DND-41 (cell line): ENCODE measurements around the gene TNPO3.

ENCODE experiments used
- ATAC-seq: fragments of 200-7000 bp; cut with Tn5 transposase; 3 replicates; pipeline ENCODE4 v1.9.1; 2021; ENCODE audit warnings: low read depth; ENCODE audit not compliant: insufficient read depth
- DNase-seq: peaks from one replicate; pipeline ENCODE4 v3.0.0-alpha.2; 2020
- H2AFZ ChIP-seq: 2 replicates; pipeline ENCODE4 v1.6.0; 2012; ENCODE audit warnings: low read depth, low read length
- H3K27ac ChIP-seq: 2 replicates; pipeline ENCODE4 v1.5.1; 2012; ENCODE audit warnings: low read length, inconsistent platforms
- H3K27me3 ChIP-seq: fragments of 200-600 bp; sonication (generic); 2 replicates; pipeline ENCODE4 v1.6.0; 2012; ENCODE audit warnings: low read length, mild to moderate bottlenecking, inconsistent platforms; ENCODE audit not compliant: insufficient read depth, poor library complexity
- H3K36me3 ChIP-seq: 2 replicates; pipeline ENCODE4 v1.5.1; 2012; ENCODE audit warnings: low read length, inconsistent platforms; ENCODE audit not compliant: insufficient read depth
- H3K4me1 ChIP-seq: 2 replicates; pipeline ENCODE4 v1.5.1; 2012; ENCODE audit warnings: mild to moderate bottlenecking, low read length; ENCODE audit not compliant: insufficient read depth
- H3K4me2 ChIP-seq: 2 replicates; pipeline ENCODE4 v1.6.0; 2012; ENCODE audit warnings: mild to moderate bottlenecking, moderate library complexity, low read length, inconsistent platforms; ENCODE audit not compliant: insufficient read depth
- H3K4me3 ChIP-seq, 2 experiments: fragments of 200-600 bp in 1 of 2; shearing (Covaris generic) in 1 of 2; 2 replicates each; pipeline ENCODE4 v1.5.1; 2012 to 2016; ENCODE audit warnings: inconsistent platforms in 2 of 2, low read length in 2 of 2, mild to moderate bottlenecking in 2 of 2, low read depth in 1 of 2, moderate library complexity in 1 of 2
- H3K79me2 ChIP-seq: 2 replicates; pipeline ENCODE4 v1.6.0; 2012; ENCODE audit warnings: low read length, inconsistent platforms; ENCODE audit not compliant: insufficient read depth
- H3K9ac ChIP-seq: 2 replicates; pipeline ENCODE4 v1.6.0; 2012; ENCODE audit warnings: low read depth, mild to moderate bottlenecking, inconsistent platforms, low read length, moderate library complexity
- H3K9me3 ChIP-seq: 2 replicates; pipeline ENCODE4 v1.5.1; 2012; ENCODE audit warnings: low read length, moderate library complexity, mild to moderate bottlenecking, inconsistent platforms; ENCODE audit not compliant: insufficient read depth, severe bottlenecking
- H4K20me1 ChIP-seq: 2 replicates; pipeline ENCODE4 v1.6.0; 2012; ENCODE audit warnings: low read length; ENCODE audit not compliant: insufficient read depth
- EZH2 ChIP-seq: IDR thresholded peaks from 3 replicates; pipeline ENCODE4 v1.6.1; 2012; ENCODE audit warnings: borderline replicate concordance, low read depth, mild to moderate bottlenecking, moderate library complexity, low read length, inconsistent platforms; ENCODE audit not compliant: severe bottlenecking
- TF ChIP-seq, protein P1 (sequence below): IDR thresholded peaks from 2 replicates; pipeline ENCODE4 v1.5.1; 2012; ENCODE audit warnings: borderline replicate concordance, low read length, moderate library complexity, mild to moderate bottlenecking; ENCODE audit not compliant: poor library complexity, severe bottlenecking; ENCODE audit errors: extremely low read depth

TNPO3 gene

DNA sequence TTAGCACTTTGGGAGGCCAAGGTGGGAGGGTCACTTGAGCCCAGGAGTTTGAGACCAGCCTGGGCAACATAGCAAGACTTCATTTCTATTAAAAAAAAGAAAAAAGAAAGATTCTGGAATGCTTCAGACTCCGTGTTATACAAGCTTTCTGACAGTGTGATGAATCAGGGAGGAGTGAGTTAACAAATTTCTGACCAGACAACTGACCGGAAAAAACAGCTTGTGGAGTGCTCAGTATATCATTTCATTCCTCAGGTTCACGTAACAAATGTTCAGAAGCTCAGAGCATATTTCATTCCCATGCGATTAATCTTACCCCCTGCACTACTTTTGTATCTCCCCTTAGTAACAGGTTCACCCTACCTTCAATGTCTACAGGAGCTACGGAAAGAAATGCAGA is 28.6 kb upstream of the TNPO3 start:
- Histone ChIP-seq H3K4me2 (no peak overlapping the region), H3K9ac (no peak overlapping the region), H3K9me3 (no peaks in the 10 kb centered on the region), H4K20me1 (no peaks in the 10 kb centered on the region), H3K4me3 (no peak overlapping the region), H3K79me2 (no peaks in the 10 kb centered on the region), H3K36me3 (no peaks in the 10 kb centered on the region), H3K27me3 (no peaks in the 10 kb centered on the region), H3K4me1 (no peaks in the 10 kb centered on the region), H3K27ac (no peak overlapping the region), H2AFZ (no peak overlapping the region)
- DNase-seq (no peak), ATAC-seq (no peak)
- no peak for TF ChIP-seq EZH2
- TF ChIP-seq, protein P1, sequence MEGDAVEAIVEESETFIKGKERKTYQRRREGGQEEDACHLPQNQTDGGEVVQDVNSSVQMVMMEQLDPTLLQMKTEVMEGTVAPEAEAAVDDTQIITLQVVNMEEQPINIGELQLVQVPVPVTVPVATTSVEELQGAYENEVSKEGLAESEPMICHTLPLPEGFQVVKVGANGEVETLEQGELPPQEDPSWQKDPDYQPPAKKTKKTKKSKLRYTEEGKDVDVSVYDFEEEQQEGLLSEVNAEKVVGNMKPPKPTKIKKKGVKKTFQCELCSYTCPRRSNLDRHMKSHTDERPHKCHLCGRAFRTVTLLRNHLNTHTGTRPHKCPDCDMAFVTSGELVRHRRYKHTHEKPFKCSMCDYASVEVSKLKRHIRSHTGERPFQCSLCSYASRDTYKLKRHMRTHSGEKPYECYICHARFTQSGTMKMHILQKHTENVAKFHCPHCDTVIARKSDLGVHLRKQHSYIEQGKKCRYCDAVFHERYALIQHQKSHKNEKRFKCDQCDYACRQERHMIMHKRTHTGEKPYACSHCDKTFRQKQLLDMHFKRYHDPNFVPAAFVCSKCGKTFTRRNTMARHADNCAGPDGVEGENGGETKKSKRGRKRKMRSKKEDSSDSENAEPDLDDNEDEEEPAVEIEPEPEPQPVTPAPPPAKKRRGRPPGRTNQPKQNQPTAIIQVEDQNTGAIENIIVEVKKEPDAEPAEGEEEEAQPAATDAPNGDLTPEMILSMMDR = no peak

DNA sequence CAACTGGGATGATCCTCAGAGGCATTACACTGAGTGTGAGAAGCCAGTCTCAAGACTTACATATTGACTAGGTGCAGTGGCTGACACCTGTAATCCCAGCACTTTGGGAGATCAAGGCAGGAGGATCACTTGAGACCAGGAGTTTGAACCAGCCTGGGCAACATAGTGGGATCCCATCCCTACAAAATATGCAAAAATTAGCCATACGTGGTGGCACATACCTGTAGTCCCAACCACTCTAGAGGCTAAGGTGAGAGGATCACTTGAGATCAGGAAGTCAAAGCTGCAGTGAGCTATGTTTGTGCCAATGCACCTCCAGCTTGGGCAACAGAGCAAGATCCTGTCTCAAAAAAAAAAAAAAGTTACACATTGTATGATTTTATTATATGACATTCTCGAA is 23.5 kb upstream of the TNPO3 start:
- ATAC-seq (no peak), DNase-seq (no peak)
- Histone ChIP-seq H3K9ac (no peak overlapping the region), H4K20me1 (no peaks in the 10 kb centered on the region), H3K27me3 (no peaks in the 10 kb centered on the region), H3K79me2 (no peaks in the 10 kb centered on the region), H3K27ac (no peak overlapping the region), H3K36me3 (no peaks in the 10 kb centered on the region), H2AFZ (no peak overlapping the region), H3K4me3 (no peak overlapping the region), H3K9me3 (no peaks in the 10 kb centered on the region), H3K4me1 (no peaks in the 10 kb centered on the region), H3K4me2 (no peak overlapping the region)
- TF ChIP-seq, protein P1 = no peak
- TF ChIP-seq EZH2 = no peak

DNA sequence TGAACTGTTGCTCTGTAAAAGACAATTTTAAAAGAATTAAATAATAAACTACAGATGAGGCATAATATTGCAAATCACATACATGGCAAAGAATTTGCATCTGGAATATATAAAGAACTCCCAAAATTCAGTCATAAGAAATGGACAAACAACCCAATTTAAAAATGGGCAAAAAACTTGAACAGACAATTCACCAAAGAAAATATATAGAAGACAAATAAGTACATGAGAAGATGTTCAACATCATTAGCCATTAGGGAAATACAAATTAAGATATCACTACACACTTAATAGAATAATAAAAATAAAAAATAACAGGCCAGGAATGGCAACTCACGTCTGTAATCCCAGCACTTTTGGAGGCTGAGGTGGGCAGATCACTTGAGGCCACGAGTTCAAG is 22.0 kb upstream of the TNPO3 start:
- ATAC-seq (no peak), DNase-seq (no peak)
- Histone ChIP-seq H3K27ac (no peak overlapping the region), H3K4me3 (no peak overlapping the region), H3K36me3 (no peaks in the 10 kb centered on the region), H3K4me2 (no peak overlapping the region), H3K9me3 (no peaks in the 10 kb centered on the region), H4K20me1 (no peaks in the 10 kb centered on the region), H3K79me2 (no peaks in the 10 kb centered on the region), H3K27me3 (no peaks in the 10 kb centered on the region), H2AFZ (no peak overlapping the region), H3K9ac (no peak overlapping the region), H3K4me1 (no peaks in the 10 kb centered on the region)
- no peak for TF ChIP-seq EZH2
- TF ChIP-seq, protein P1 = no peak

DNA sequence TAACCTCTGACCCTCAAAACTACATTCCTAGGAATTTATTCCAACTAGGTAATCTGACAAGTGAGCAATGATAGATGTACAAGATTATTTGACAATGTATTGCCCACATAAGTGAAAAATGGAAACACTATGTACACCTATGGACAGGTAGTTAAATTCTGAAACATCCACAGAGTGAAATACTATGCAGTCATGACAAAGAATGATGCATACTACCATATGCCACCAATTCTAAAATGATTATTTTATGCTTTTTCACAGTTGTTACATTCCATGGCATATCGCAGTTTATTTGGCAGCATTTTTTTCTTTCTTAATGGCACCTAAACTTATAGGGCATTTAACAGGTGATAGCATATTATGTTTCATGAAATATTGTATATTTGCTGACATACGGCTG is 20.1 kb upstream of the TNPO3 start:
- DNase-seq (no peak), ATAC-seq (no peak)
- no peaks in the 10 kb centered on the region for H3K9me3 ChIP-seq
- no peaks in the 10 kb centered on the region for H4K20me1 ChIP-seq
- no peaks in the 10 kb centered on the region for H3K27me3 ChIP-seq
- no peaks in the 10 kb centered on the region for H3K36me3 ChIP-seq
- no peaks in the 10 kb centered on the region for H3K4me1 ChIP-seq
- H3K4me2 ChIP-seq = no peak overlapping the region
- no peak overlapping the region for H2AFZ ChIP-seq
- no peaks in the 10 kb centered on the region for H3K79me2 ChIP-seq
- no peak overlapping the region for H3K9ac ChIP-seq
- no peak overlapping the region for H3K27ac ChIP-seq
- no peak overlapping the region for H3K4me3 ChIP-seq
- TF ChIP-seq, protein P1 = no peak
- no peak for TF ChIP-seq EZH2
